HCT116 (cell line): ENCODE measurements around the gene BNC2. TPM values are rescaled to one million over a fixed set of nuclear protein-coding genes. Genes with fewer than 3 reads are reported as not detected.

Experiments used
- ATAC-seq: fragments of 200-7000 bp; cut with Tn5 transposase; 2 replicates; pipeline ENCODE4 v1.9.1; 2020; ENCODE audit warnings: mild to moderate bottlenecking, moderate library complexity
- BruUV-seq: library from RNA; stranded (reverse); fragments of 400-500 nt; replicated peaks from 2 replicates; lab custom pipeline; 2021; lab: Mats Ljungman, UMichigan
- CTCF ChIA-PET: fragments of 300-600 bp; sonication (Branson Sonifier 250); formaldehyde crosslinking; loops from one replicate; lab custom pipeline; 2021; ENCODE audit warnings: antibody characterized with exemption; lab: Charles Lee
- POLR2A ChIA-PET: fragments of 300-600, 350-600 bp; sonication (Branson Sonifier 250); formaldehyde crosslinking; loops from one replicate; lab custom pipeline; 2021; ENCODE audit warnings: antibody characterized with exemption; lab: Charles Lee
- RAD21 ChIA-PET, 2 experiments: fragments of 300-600 bp; sonication (Branson Sonifier 250); formaldehyde crosslinking; loops; one replicate each; lab custom pipeline; 2023; ENCODE audit warnings: low total read pairs in 2 of 2; ENCODE audit not compliant: uncharacterized antibody in 2 of 2, unreplicated experiment in 2 of 2, low non-redundant PET in 1 of 2; lab: Charles Lee
- DNase-seq: peaks from one replicate; pipeline ENCODE4 v3.0.0-alpha.2; 2010; ENCODE audit warnings: low read depth, low spot score
- H2AFZ ChIP-seq: fragments of 200-600 bp; shearing (Covaris generic), sonication (generic); 2 replicates; pipeline ENCODE4 v1.6.1; 2017; ENCODE audit warnings: low read depth, mixed run types, mixed read lengths, antibody characterized with exemption, low read length; ENCODE audit not compliant: poor library complexity, severe bottlenecking
- H3K27ac ChIP-seq: 2 replicates; pipeline ENCODE4 v1.5.1; 2012; ENCODE audit warnings: low read depth, low read length
- H3K27me3 ChIP-seq: fragments of 200-600 bp; sonication (generic); 2 replicates; pipeline ENCODE4 v1.6.1; 2016; ENCODE audit warnings: mixed run types, low read length, mixed read lengths; ENCODE audit not compliant: insufficient read depth
- H3K36me3 ChIP-seq, 2 experiments: fragments of 200-500 bp in 1 of 2; fragments of 200-600 bp in 1 of 2; sonication (Bioruptor generic) in 1 of 2; sonication (generic) in 1 of 2; 2 replicates each; pipeline versions ENCODE4 v1.5.1 to v1.6.1; 2014 to 2016; ENCODE audit warnings: low read length in 2 of 2, inconsistent platforms in 1 of 2, mixed read lengths in 1 of 2, mixed run types in 1 of 2; ENCODE audit not compliant: insufficient read depth in 2 of 2, control insufficient read depth in 1 of 2
- H3K4me1 ChIP-seq, 2 experiments: fragments of 200-600 bp in 1 of 2; sonication (generic) in 1 of 2; 2 replicates each; pipeline versions ENCODE4 v1.5.1 to v1.6.1; 2012 to 2017; ENCODE audit warnings: low read length in 2 of 2, inconsistent platforms in 1 of 2, mild to moderate bottlenecking in 1 of 2, mixed read lengths in 1 of 2, mixed run types in 1 of 2, moderate library complexity in 1 of 2; ENCODE audit not compliant: insufficient read depth in 2 of 2, control insufficient read depth in 1 of 2
- H3K4me2 ChIP-seq: fragments of 200-600 bp; sonication (generic); 2 replicates; pipeline ENCODE4 v1.6.1; 2017; ENCODE audit warnings: mixed run types, low read length, mixed read lengths
- H3K4me3 ChIP-seq, 2 experiments: fragments of 200-600 bp in 1 of 2; sonication (generic) in 1 of 2; replicated peaks in 1 of 2; 2 replicates each; pipeline ENCODE4 v1.5.1; 2011 to 2016; ENCODE audit warnings: low read length in 2 of 2, control low read depth in 1 of 2, low read depth in 1 of 2, mild to moderate bottlenecking in 1 of 2, mixed read lengths in 1 of 2, mixed run types in 1 of 2
- H3K79me2 ChIP-seq: fragments of 200-600 bp; sonication (generic); 2 replicates; pipeline ENCODE4 v1.6.1; 2017; ENCODE audit warnings: mild to moderate bottlenecking, mixed run types, low read length, moderate library complexity, mixed read lengths; ENCODE audit not compliant: insufficient read depth
- H3K9ac ChIP-seq: fragments of 200-600 bp; sonication (generic); 2 replicates; pipeline ENCODE4 v1.6.1; 2016; ENCODE audit warnings: low read length, mixed read lengths
- H3K9me2 ChIP-seq: fragments of 200-600 bp; sonication (generic), shearing (Covaris generic); 2 replicates; pipeline ENCODE4 v1.6.1; 2017; ENCODE audit warnings: mixed run types, mild to moderate bottlenecking, moderate library complexity; ENCODE audit not compliant: insufficient read depth
- H3K9me3 ChIP-seq, 2 experiments: fragments of 200-500 bp in 1 of 2; fragments of 200-600 bp in 1 of 2; sonication (Bioruptor generic) in 1 of 2; sonication (generic) in 1 of 2; 2 replicates each; pipeline ENCODE4 v1.6.1; 2014 to 2017; ENCODE audit warnings: low read length in 2 of 2, mixed read lengths in 2 of 2, inconsistent platforms in 1 of 2, low read depth in 1 of 2, mild to moderate bottlenecking in 1 of 2, mixed run types in 1 of 2, moderate library complexity in 1 of 2; ENCODE audit not compliant: control insufficient read depth in 1 of 2, insufficient read depth in 1 of 2
- H4K20me1 ChIP-seq: fragments of 200-600 bp; sonication (generic), shearing (Covaris generic); 2 replicates; pipeline ENCODE4 v1.6.1; 2017; ENCODE audit warnings: mixed run types, mild to moderate bottlenecking, moderate library complexity; ENCODE audit not compliant: insufficient read depth
- EZH2 ChIP-seq: fragments of 200-600 bp; sonication (generic); IDR thresholded peaks from 2 replicates; pipeline ENCODE4 v1.6.1; 2017; ENCODE audit warnings: antibody characterized with exemption, mixed run types
- FOSL1 ChIP-seq: IDR thresholded peaks from 2 replicates; pipeline ENCODE4 v1.6.1; 2012; ENCODE audit warnings: low read depth
- JUND ChIP-seq: IDR thresholded peaks from 2 replicates; pipeline ENCODE4 v1.6.1; 2012
- MAX ChIP-seq: IDR thresholded peaks from 2 replicates; pipeline ENCODE4 v1.6.1; 2012
- POLR2A ChIP-seq: IDR thresholded peaks from 2 replicates; pipeline ENCODE4 v1.7.0; 2011; ENCODE audit warnings: borderline replicate concordance; ENCODE audit not compliant: insufficient read depth, insufficient read length; ENCODE audit errors: extremely low read depth
- POLR2AphosphoS5 ChIP-seq: IDR thresholded peaks from 2 replicates; pipeline ENCODE4 v1.6.1; 2011; ENCODE audit warnings: mild to moderate bottlenecking, low read depth, low read length, moderate library complexity
- TCF7L2 ChIP-seq: IDR thresholded peaks from 2 replicates; pipeline ENCODE4 v1.7.0; 2011; ENCODE audit warnings: borderline replicate concordance, inconsistent platforms; ENCODE audit not compliant: insufficient read depth, insufficient read length; ENCODE audit errors: extremely low read depth
- YY1 ChIP-seq: IDR thresholded peaks from 2 replicates; pipeline ENCODE4 v1.6.1; 2011; ENCODE audit warnings: low read length, low read depth, moderate library complexity, mild to moderate bottlenecking; ENCODE audit not compliant: insufficient replicate concordance; ENCODE audit errors: extremely low read depth
- ZBTB33 ChIP-seq: IDR thresholded peaks from 2 replicates; pipeline ENCODE4 v1.6.1; 2011; ENCODE audit warnings: mild to moderate bottlenecking, low read length, moderate library complexity; ENCODE audit not compliant: insufficient replicate concordance; ENCODE audit errors: extremely low read depth
- ZFX ChIP-seq: fragments of 450-650 bp; IDR thresholded peaks from 2 replicates; pipeline ENCODE4 v1.6.1; 2017
- ZNF274 ChIP-seq: fragments of 200-500 bp; sonication (Bioruptor generic); IDR thresholded peaks from 2 replicates; pipeline ENCODE4 v1.6.1; 2014; ENCODE audit warnings: mild to moderate bottlenecking, low read depth, low read length, inconsistent platforms
- intact Hi-C: fragments of 100-400 bp; cut with micrococcal nuclease; formaldehyde crosslinking; loops from 2 replicates; pipeline ENCODE4 v1.10.0; 2022
- total RNA-seq: library from RNA; stranded (reverse); gene quantifications from one replicate; pipeline ENCODE4 v1.2.1, GENCODE V29; 2021; ENCODE audit not compliant: unreplicated experiment
- TF ChIP-seq, protein P1 (sequence below): IDR thresholded peaks from 2 replicates; pipeline ENCODE4 v1.6.1; 2012
- TF ChIP-seq, protein P2 (sequence below), 3 experiments: fragments of 200-600 bp in 1 of 3; sonication (generic) in 1 of 3; IDR thresholded peaks in 2 of 3; conservative IDR thresholded peaks in 1 of 3; 2 replicates each; pipeline ENCODE4 v1.5.1; 2012 to 2017; ENCODE audit warnings: low read depth in 2 of 3, low read length in 2 of 3, antibody characterized with exemption in 1 of 3, borderline replicate concordance in 1 of 3, control low read depth in 1 of 3, mild to moderate bottlenecking in 1 of 3, mixed read lengths in 1 of 3, mixed run types in 1 of 3, moderate library complexity in 1 of 3; ENCODE audit not compliant: insufficient read depth in 1 of 3

BNC2 gene
- total RNA-seq, 1 experiment from 2014 or later: 0.37 TPM

DNA sequence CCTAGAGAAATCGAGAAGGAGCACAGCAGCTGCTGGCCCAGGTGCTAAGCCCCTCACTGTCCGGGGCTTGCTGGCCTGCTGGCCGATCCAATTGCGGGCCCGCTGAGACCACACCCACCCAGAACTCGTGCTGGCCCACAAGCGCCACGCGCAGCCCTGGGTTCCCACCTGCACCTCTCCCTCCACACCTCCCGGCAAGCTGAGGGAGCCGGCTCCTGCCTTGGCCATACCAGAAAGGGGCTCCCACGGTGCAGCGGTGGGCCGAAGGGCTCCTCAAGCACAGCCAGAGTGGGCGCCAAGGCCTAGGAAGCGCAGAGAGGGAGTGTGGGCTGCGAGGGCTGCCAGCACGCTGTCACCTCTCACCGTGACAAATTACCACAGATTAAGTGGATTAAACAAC, 6.8 kb upstream of the BNC2 start:
- DNase-seq (no peak), ATAC-seq (no peak)
- no peaks in the 10 kb centered on the region for H3K27me3 ChIP-seq
- no peaks in the 10 kb centered on the region for H4K20me1 ChIP-seq
- RAD21 ChIA-PET: no interaction called here
- H3K27ac ChIP-seq: no peak overlapping the region
- H3K79me2 ChIP-seq: no peaks in the 10 kb centered on the region
- no peak overlapping the region for H3K4me2 ChIP-seq
- POLR2A ChIA-PET: no interaction called here
- no TSS peak for BruUV-seq
- no peaks in the 10 kb centered on the region for H3K4me1 ChIP-seq
- intact Hi-C loops: no loop called here
- H3K9me3 ChIP-seq: peaks cover 0 to 4% of the 10 kb centered on the region in 2 experiments; a peak in 1 of 4 replicates
- CTCF ChIA-PET: no interaction called here
- H3K9ac ChIP-seq: no peak overlapping the region
- H3K36me3 ChIP-seq: no peaks in the 10 kb centered on the region
- no peak overlapping the region for H3K4me3 ChIP-seq
- H3K9me2 ChIP-seq: no peaks in the 10 kb centered on the region
- TF ChIP-seq, protein P1, sequence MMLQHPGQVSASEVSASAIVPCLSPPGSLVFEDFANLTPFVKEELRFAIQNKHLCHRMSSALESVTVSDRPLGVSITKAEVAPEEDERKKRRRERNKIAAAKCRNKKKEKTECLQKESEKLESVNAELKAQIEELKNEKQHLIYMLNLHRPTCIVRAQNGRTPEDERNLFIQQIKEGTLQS: no peak
- TF ChIP-seq YY1: no peak
- TF ChIP-seq ZFX: no peak
- TF ChIP-seq POLR2A: no peak
- TF ChIP-seq JUND: no peak
- no peak for TF ChIP-seq EZH2
- TF ChIP-seq TCF7L2: no peak
- TF ChIP-seq FOSL1: no peak
- no peak for TF ChIP-seq ZBTB33
- TF ChIP-seq, protein P2, sequence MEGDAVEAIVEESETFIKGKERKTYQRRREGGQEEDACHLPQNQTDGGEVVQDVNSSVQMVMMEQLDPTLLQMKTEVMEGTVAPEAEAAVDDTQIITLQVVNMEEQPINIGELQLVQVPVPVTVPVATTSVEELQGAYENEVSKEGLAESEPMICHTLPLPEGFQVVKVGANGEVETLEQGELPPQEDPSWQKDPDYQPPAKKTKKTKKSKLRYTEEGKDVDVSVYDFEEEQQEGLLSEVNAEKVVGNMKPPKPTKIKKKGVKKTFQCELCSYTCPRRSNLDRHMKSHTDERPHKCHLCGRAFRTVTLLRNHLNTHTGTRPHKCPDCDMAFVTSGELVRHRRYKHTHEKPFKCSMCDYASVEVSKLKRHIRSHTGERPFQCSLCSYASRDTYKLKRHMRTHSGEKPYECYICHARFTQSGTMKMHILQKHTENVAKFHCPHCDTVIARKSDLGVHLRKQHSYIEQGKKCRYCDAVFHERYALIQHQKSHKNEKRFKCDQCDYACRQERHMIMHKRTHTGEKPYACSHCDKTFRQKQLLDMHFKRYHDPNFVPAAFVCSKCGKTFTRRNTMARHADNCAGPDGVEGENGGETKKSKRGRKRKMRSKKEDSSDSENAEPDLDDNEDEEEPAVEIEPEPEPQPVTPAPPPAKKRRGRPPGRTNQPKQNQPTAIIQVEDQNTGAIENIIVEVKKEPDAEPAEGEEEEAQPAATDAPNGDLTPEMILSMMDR (IDR thresholded peaks at IDR 0.05 in 2 of 3, conservative IDR thresholded peaks at IDR 0.05 in 1 of 3; ENCODE audit: borderline replicate concordance in 1 of 3, insufficient read depth in 1 of 3, low read depth in 2 of 3, low read length in 2 of 3): no peak
- no peak for TF ChIP-seq ZNF274
- TF ChIP-seq POLR2AphosphoS5: no peak
- no peak for TF ChIP-seq MAX
- H2AFZ ChIP-seq: no peak overlapping the region
